Thoracic aorta (tissue), 2 donors: Measurements from ENCODE around the gene ANKRD12. TPM values are rescaled to one million over a fixed set of nuclear protein-coding genes. Genes with fewer than 3 reads are reported as not detected.
"Not testable (repeated sequence)": the region's sequence is repeated elsewhere in the genome, so short reads cannot be mapped to it uniquely, and the experiment has no call there.

Experiments used
- ATAC-seq: fragments of 150-250 bp; one replicate; pipeline ENCODE4 v1.8.0; 2017; ENCODE audit warnings: low read depth; ENCODE audit not compliant: insufficient number of reproducible peaks, low FRiP score
- DNase-seq: peaks from one replicate; pipeline ENCODE4 v3.0.0-alpha.2; 2020; ENCODE audit warnings: low spot score
- H3K27ac ChIP-seq, 2 donors: fragments of 200-600 bp; sonication (generic); 1 replicate in 1 of 2; 2 replicates in 1 of 2; pipeline ENCODE4 v1.5.1; 2016; ENCODE audit warnings: mild to moderate bottlenecking in 2 of 2, moderate library complexity in 2 of 2
- H3K27me3 ChIP-seq: fragments of 200-600 bp; sonication (generic); replicated peaks from 2 replicates; pipeline ENCODE4 v1.6.0; 2016; ENCODE audit warnings: mild to moderate bottlenecking; ENCODE audit not compliant: insufficient read depth
- H3K36me3 ChIP-seq: fragments of 200-600 bp; sonication (generic); one replicate; pipeline ENCODE4 v1.5.1; 2016
- H3K4me1 ChIP-seq, 2 donors: fragments of 200-600 bp; sonication (generic); 1 replicate in 1 of 2; 2 replicates in 1 of 2; pipeline versions ENCODE4 v1.5.1 to v1.6.0; 2016; ENCODE audit warnings: low read depth in 2 of 2, mild to moderate bottlenecking in 1 of 2; ENCODE audit not compliant: control insufficient read depth in 1 of 2
- H3K4me3 ChIP-seq: fragments of 200-600 bp; sonication (generic); 2 replicates; pipeline ENCODE4 v1.5.1; 2016; ENCODE audit warnings: mild to moderate bottlenecking
- H3K9me3 ChIP-seq: fragments of 200-600 bp; sonication (generic); 2 replicates; pipeline ENCODE4 v1.5.1; 2016
- total RNA-seq, 2 donors: library from RNA; depleted of rRNA; stranded (reverse); fragments of >200 nt; gene quantifications; one replicate each; pipeline versions ENCODE4 v1.1.0 to v1.2.3, GENCODE V29; 2016
- TF ChIP-seq, protein P1 (sequence below): fragments of 200-600 bp; sonication (generic); IDR thresholded peaks from one replicate; pipeline ENCODE4 v1.5.1; 2019; ENCODE audit warnings: antibody characterized with exemption

The ANKRD12 gene
- total RNA-seq, 2 donors from 2014 or later: 35.6 to 70.3 TPM

DNA sequence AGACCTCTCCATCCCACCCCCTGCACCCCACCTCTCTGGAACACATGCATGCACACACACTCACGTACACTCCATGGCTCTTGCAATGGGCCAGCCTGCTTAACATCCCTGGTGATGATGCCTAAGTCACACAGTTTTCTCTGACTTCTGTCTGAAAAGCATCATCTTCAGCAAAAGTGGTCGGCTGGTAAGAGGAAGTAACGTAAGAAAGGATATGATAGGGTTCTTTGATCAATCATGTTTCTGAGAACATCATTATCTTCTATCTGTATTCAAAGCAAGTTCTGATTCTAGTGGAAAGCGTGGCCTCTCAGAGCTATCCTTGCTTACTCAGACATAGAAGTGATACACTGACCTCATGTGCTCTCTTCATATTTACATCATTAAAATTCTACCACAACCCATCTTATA, 45.5 kb upstream of the ANKRD12 start:
- H3K36me3 ChIP-seq: no peaks in the 10 kb centered on the region
- no peaks in the 10 kb centered on the region for H3K27me3 ChIP-seq
- DNase-seq: no peak
- no peaks in the 10 kb centered on the region for H3K4me1 ChIP-seq
- ATAC-seq: no peak
- no peak overlapping the region for H3K27ac ChIP-seq
- TF ChIP-seq, protein P1, sequence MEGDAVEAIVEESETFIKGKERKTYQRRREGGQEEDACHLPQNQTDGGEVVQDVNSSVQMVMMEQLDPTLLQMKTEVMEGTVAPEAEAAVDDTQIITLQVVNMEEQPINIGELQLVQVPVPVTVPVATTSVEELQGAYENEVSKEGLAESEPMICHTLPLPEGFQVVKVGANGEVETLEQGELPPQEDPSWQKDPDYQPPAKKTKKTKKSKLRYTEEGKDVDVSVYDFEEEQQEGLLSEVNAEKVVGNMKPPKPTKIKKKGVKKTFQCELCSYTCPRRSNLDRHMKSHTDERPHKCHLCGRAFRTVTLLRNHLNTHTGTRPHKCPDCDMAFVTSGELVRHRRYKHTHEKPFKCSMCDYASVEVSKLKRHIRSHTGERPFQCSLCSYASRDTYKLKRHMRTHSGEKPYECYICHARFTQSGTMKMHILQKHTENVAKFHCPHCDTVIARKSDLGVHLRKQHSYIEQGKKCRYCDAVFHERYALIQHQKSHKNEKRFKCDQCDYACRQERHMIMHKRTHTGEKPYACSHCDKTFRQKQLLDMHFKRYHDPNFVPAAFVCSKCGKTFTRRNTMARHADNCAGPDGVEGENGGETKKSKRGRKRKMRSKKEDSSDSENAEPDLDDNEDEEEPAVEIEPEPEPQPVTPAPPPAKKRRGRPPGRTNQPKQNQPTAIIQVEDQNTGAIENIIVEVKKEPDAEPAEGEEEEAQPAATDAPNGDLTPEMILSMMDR: no peak
- no peak overlapping the region for H3K4me3 ChIP-seq
- no peaks in the 10 kb centered on the region for H3K9me3 ChIP-seq

DNA sequence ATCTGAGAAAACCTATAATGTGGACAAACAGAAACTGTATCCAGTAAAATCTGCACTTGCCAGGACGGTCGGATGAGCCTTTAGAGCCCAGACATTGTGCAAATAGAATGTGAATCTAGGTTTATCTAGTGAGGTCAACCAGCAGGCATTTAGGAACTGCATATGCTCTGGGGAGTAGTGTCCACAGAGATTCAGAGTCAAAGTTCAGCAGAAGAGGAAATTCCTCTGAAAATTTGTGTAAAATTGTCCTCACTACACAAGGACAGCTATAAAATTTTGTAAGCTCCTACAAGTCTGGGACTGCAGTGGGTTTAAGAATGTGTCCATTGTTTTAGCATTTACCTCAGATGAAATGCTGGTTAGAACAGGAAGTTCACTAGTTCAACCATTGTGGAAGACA, 43.9 kb upstream of the ANKRD12 start:
- Histone ChIP-seq H3K27ac (no peak overlapping the region), H3K4me1 (no peaks in the 10 kb centered on the region), H3K9me3 (no peaks in the 10 kb centered on the region), H3K36me3 (no peaks in the 10 kb centered on the region), H3K4me3 (no peak overlapping the region), H3K27me3 (no peaks in the 10 kb centered on the region)
- TF ChIP-seq, protein P1: no peak
- ATAC-seq: no peak
- DNase-seq: no peak

DNA sequence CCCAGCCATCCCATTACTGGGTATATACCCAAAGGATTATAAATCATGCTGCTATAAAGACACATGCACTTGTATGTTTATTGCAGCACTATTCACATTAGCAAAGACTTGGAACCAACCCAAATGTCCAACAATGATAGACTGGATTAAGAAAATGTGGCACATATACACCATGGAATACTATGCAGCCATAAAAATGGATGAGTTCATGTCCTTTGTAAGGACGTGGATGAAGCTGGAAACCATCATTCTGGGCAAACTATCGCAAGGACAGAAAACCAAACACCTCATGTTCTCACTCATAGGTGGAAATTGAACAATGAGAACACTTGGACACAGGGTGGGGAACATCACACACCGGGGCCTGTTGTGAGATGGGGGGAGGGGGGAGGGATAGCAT, 43.5 kb upstream of the ANKRD12 start:
- H3K9me3 ChIP-seq, H3K4me3 ChIP-seq, ATAC-seq, H3K36me3 ChIP-seq, H3K27ac ChIP-seq, DNase-seq, H3K27me3 ChIP-seq, H3K4me1 ChIP-seq: not testable (repeated sequence)

DNA sequence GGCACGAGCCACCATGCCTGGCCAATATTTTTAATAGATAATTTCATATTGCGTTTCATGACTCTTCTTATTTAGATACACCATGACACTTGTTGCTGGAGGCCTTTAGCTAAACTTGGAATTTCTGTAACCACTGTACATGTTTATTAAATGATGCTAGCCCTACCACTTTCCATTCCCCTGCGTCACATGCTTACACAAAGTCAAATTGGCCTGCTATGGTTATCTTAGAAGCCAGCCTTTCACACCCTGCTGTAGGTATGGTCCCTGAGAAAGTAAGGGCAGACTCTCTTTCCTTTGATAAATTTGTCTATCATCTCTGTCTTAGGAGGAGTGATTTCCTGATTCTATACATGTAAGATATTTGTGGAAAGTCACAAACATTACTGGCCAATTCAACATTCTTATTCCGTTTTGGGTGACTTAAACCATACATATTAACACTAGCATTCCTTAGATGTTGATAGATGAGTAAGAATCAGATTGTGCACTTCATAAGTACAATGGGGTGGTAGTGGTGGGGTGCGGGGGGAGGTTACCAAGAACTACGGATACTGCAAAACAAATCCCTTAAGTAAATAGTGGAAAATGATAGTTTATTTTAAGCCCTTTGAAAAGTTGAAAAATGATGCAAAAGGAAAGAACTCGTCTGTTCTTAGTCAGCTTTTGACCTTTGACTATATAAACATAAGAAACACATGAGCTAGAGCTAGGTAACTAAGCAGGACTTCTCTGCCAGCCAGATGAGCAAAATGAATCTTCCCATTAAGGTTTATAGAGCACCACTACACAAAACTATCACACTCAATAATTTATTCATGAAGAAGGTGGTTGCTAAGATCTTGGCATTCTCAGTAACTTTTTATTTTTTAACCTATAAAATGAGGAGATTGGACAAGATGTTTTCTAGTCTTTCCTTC, 42.0 kb upstream of the ANKRD12 start:
- Histone ChIP-seq H3K9me3 (no peaks in the 10 kb centered on the region), H3K27me3 (no peaks in the 10 kb centered on the region), H3K4me1 (no peaks in the 10 kb centered on the region), H3K36me3 (no peaks in the 10 kb centered on the region), H3K27ac (no peak overlapping the region), H3K4me3 (no peak overlapping the region)
- ATAC-seq: no peak
- DNase-seq: no peak
- TF ChIP-seq, protein P1: no peak

DNA sequence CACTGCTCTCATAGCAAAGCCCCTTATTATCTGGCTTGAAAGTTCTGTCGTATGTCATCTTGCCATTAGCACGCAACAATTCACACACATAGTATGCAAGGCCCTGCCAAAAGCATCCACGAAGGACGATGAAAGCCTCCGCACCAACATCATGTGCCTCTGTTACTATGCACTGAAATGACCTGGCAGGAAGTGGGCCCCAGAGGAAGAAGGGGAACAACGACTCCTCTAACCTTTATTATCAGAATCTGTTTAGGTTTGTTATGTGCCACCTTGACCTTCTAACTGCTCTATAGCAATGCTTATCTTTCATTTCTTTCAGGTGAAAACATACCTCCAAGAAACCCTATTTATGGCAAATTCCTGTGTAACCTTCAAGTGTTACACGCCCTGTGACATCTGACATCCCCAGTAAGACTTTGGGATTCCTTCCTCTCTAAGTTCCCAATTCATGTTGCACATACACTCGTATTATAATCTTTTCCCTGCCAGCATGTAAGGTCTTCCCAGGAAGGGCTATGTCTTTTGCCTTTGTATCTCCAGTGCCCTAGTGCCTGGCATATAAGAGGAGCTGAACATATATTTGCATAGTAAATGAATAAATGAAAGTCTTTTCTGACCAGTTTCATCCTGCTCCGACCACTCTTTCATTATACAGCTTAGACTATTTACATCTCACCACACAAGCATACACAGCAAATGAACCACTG, 41.1 kb upstream of the ANKRD12 start:
- Histone ChIP-seq H3K27me3 (no peaks in the 10 kb centered on the region), H3K27ac (no peak overlapping the region), H3K4me3 (no peak overlapping the region), H3K36me3 (no peaks in the 10 kb centered on the region), H3K9me3 (no peaks in the 10 kb centered on the region), H3K4me1 (no peaks in the 10 kb centered on the region)
- DNase-seq (no peak), ATAC-seq (no peak)
- TF ChIP-seq, protein P1: no peak
